ENCODE results near the gene PAQR4.
A peak's percentile ranks its signal among the peaks of the same experiment; 100 is the strongest.

PAQR4 gene

GRCh38 chr16:3003582-3004270, 34.6 kb downstream of the PAQR4 start:
- peak; percentile 80 to 93 (median 90) for DNase-seq (ENCODE audit: low read depth in 2 of 3, low spot score in 2 of 3)

GRCh38 chr16:3004319-3004718, 35.2 kb downstream of the PAQR4 start:
- no peak for DNase-seq (ENCODE audit: low read depth in 2 of 3, low spot score in 2 of 3)

GRCh38 chr16:3004781-3005284, 35.7 kb downstream of the PAQR4 start:
- DNase-seq (ENCODE audit: low read depth in 2 of 3, low spot score in 2 of 3) = no peak

GRCh38 chr16:3007059-3007956, 38.2 kb downstream of the PAQR4 start:
- DNase-seq (ENCODE audit: low read depth in 2 of 3, low spot score in 2 of 3) = no peak

GRCh38 chr16:3007957-3008689, 39.0 kb downstream of the PAQR4 start:
- DNase-seq (ENCODE audit: low read depth in 2 of 3, low spot score in 2 of 3) = no peak

- DNase-seq (ENCODE audit: low read depth in 2 of 3, low spot score in 2 of 3) = no peak
Observed at GRCh38 chr16:3008690-3009037, 39.5 kb downstream of the PAQR4 start.

GRCh38 chr16:3009568-3010390, 40.6 kb downstream of the PAQR4 start:
- DNase-seq (ENCODE audit: low read depth in 2 of 3, low spot score in 2 of 3) = no peak

- no peak for DNase-seq (ENCODE audit: low read depth in 2 of 3, low spot score in 2 of 3)
Observed at GRCh38 chr16:3010510-3010909, 41.4 kb downstream of the PAQR4 start.

- no peak for DNase-seq (ENCODE audit: low read depth in 2 of 3, low spot score in 2 of 3)
Observed at GRCh38 chr16:3012246-3012645, 43.1 kb downstream of the PAQR4 start.

GRCh38 chr16:3012828-3013420, 43.8 kb downstream of the PAQR4 start, which contains the start of gene CLDN9:
TSS of gene CLDN9 (plus strand) at chr16:3012923. CDS start at chr16:3013363, 440 bp downstream.
- no peak for DNase-seq (ENCODE audit: low read depth in 2 of 3, low spot score in 2 of 3)

- DNase-seq (ENCODE audit: low read depth in 2 of 3, low spot score in 2 of 3) = no peak
Observed at GRCh38 chr16:3013491-3013951, 44.4 kb downstream of the PAQR4 start.

GRCh38 chr16:3013998-3014690, 45.0 kb downstream of the PAQR4 start:
- DNase-seq (ENCODE audit: low read depth in 2 of 3, low spot score in 2 of 3) = no peak

GRCh38 chr16:3014971-3015370, 45.8 kb downstream of the PAQR4 start:
- no peak for DNase-seq (ENCODE audit: low read depth in 2 of 3, low spot score in 2 of 3)

- no peak for DNase-seq (ENCODE audit: low read depth in 2 of 3, low spot score in 2 of 3)
Observed at GRCh38 chr16:3015865-3016521, 46.8 kb downstream of the PAQR4 start.

- DNase-seq (ENCODE audit: low read depth in 2 of 3, low spot score in 2 of 3) = no peak
Observed at GRCh38 chr16:3017344-3017743, 48.2 kb downstream of the PAQR4 start.

- peak in 1 of 3 experiments; percentile 32 for DNase-seq (ENCODE audit: low read depth in 2 of 3, low spot score in 2 of 3)
Observed at GRCh38 chr16:3017794-3018506, 48.8 kb downstream of the PAQR4 start, which contains the start of gene CLDN6. TSS of gene CLDN6 (minus strand) at chr16:3018183. CDS start at chr16:3016021, 2,162 bp downstream.

- DNase-seq (ENCODE audit: low read depth in 2 of 3, low spot score in 2 of 3) = no peak
Observed at GRCh38 chr16:3019594-3020246, 50.6 kb downstream of the PAQR4 start.

GRCh38 chr16:3020247-3020603, 51.1 kb downstream of the PAQR4 start, which contains the start of gene TNFRSF12A:
TSS of gene TNFRSF12A (plus strand) at chr16:3020368. CDS start at chr16:3020398, 30 bp downstream.
- DNase-seq (ENCODE audit: low read depth in 2 of 3, low spot score in 2 of 3) = peak in 2 of 3 experiments; percentile 22 to 39

Data from activated CD8-positive, alpha-beta memory T cell treated with anti-CD3 and anti-CD28 coated beads for 48 hours (primary cell).